GM18526 (cell line): ENCODE data around the gene LDHAL6B.

Experiments
- POLR2A ChIP-seq: IDR thresholded peaks from 3 replicates; pipeline ENCODE4 v1.6.1; 2011; ENCODE audit not compliant: insufficient read length; ENCODE audit errors: extremely low read depth

LDHAL6B gene

DNA sequence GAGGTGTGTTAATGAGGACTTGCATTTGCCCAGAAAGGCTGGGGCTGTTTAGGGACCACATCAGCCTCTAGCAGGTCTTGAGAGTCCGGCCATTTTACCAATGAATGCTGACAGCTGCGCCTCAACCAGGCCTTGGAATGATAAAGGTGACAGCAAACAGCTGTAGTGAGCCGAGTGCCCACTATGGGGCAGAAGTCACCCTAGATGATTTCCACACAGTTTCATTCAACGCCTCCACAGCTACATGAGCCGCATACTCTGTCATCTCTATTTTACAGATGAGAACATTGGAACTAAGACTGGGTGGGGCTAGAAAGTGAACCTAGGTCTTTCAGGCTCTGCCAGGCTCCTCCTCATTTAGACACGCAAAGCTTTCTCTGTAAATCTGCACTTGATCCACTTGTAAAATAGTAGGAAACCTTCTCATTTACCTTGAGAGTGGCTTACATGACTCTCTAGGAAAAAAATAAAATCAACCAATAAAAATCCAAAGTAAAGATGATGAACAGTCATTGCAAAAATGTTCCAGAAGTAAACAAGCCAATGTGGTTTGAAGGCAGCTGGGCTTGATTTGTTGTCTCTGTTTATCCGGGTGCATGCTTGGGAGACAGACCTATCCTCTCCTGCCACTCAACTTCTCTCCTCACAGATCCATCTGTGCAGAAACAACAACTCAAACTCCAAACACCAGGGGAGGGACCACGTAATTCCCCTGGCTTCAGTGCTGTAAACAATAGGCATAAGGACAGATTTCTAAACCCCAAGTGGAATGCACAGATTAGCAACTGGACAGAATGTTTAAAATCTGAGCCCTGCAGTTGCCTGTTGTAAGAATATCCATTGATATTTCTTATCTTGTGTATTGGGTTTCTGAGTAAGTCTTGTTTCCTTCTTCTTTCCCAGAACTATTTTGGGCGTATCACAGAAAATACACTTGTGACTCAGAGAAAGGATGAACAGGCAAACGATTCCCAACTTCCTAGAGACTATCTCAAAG lies 31.5 kb upstream of the LDHAL6B start:
- no peak for TF ChIP-seq POLR2A

- no peak for TF ChIP-seq POLR2A
These were observed 29.9 kb upstream of the LDHAL6B start for GRCh38 chr15:59176653-59177316.

GRCh38 chr15:59177317-59177660 lies 29.4 kb upstream of the LDHAL6B start:
- TF ChIP-seq POLR2A, result no peak

DNA sequence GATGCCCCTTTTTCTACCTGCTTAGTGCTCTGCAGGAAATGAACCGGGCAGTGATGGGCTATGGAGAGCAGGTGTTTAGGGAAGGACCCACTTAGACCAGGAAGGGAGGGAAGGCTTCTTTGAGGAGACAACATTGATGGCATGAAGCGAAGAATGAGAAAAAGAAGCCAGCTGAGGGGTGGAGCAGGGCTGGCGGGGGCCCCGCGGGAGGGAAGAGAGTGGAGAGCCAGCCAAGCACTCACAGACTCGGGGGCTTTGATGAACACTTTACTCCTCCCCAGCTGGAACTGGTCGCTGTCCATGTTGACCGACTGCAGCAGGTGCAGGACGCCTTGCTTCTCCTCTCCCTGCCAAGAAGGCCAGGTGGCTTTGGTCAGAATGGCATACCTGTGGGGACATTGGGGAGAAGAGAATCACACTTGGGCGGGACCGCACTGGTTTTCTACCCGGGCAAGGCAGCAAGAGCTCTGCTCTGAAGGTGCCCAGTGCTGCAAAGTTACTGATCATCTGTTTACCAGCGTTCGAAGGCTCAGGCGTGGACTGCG lies 28.4 kb upstream of the LDHAL6B start:
- no peak for TF ChIP-seq POLR2A

DNA sequence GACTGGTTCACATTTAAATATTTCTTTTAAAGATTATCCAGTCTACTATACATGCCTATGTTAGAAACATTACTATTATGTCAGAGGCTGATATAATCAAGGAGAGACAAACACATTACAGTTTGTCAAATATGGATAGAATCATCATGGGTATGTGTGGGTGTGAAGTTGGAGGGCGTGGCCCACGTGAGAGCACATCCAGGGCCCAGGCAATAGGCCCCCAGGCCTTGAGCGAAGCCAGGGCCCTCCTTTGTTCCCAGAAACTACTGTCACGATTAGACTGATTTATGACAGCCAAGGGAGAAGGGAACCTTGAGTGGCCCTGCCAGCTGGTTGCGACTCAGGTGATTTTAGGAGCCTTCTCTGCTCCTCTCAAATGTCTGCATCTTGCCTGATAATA lies 26.9 kb upstream of the LDHAL6B start:
- no peak for TF ChIP-seq POLR2A

DNA sequence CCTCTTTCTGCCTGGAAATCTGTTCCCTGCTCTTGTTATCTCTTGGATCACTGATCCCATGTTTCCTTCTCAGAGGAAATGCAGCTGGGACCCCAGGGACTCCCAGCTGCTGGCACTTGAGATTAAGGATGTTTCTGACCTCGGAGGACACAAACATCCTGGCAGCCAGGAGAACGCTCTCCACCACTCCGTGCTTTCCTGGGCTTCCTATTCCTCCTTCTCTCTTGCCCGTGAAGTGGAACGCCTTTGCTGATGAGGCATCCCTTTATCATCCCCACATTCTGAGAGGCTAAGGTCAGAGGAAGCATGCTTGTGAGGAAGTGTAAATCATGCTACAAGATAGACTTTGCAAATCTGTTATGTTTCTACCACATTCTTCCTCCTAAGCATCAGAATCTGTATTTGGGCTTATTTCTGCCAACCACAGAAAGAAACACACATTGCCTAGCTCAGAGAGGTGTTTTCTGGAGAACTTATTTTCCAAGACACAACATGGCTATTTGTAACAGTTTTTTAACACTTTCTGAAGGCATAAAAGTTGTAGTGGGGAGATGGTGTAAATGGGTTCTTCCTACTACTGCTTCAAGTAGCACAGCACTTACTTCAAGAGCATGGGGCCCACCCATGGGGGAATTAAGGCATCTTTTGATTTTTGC lies 25.6 kb upstream of the LDHAL6B start:
- TF ChIP-seq POLR2A, result no peak

GRCh38 chr15:59185725-59186124 lies 20.9 kb upstream of the LDHAL6B start:
- TF ChIP-seq POLR2A, result no peak

DNA sequence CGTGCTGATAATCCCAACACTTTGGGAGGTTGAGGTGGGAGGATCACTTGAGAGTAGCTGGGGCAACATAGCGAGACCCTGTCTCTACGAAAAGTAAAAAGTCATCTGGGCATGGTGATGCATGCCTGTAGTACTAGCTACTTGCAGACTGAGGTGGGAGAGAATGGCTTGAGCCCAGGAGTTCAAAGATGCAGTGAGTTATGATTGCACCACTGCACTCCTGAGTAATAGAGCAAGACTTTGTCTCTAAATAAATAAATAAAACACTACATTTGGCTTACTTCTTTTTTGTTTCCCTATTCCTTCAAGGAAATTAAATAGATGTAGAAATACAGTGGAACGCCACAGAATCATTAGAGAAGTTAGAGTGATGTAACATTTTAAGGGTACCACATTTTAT lies 20.1 kb upstream of the LDHAL6B start:
- TF ChIP-seq POLR2A, result no peak

DNA sequence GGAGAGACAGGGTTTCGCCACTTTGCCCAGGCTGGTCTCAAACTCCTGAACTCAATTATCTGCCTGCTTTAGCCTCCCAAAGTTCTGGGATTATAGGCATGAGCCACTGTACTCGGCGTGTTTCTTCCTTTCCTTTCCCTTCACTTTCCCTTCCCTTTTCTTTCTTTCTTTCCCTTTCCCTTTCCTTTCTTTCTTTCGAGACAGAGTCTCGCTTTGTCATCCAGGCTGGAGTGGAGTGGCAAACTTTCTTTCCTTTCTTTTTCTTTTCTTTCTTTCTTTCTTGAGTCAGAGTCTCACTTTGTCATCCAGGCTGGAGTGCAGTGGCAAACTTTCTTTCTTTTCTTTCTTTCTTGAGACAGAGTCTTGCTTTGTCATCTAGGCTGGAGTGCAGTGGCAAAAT lies 17.4 kb upstream of the LDHAL6B start:
- no peak for TF ChIP-seq POLR2A

DNA sequence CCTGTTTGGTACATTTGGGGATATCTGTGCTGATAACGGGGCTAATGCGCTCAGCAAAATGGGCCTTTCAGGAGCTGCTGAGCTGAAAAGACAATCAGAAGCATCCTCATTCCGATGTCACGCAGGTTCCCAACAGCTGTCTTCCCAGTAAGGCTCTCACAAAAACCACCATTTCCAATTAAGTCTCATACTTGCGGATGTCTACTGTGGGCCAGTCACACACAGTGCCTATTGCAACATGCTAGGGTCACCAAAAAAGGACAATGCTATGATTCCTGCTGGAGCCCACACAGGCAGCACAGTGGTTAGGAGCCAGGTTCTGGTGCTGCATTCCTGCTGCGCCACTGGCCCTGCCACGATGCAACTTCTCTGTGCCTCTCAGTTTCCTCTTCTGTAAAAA lies 16.4 kb upstream of the LDHAL6B start:
- TF ChIP-seq POLR2A, result no peak

GRCh38 chr15:59191855-59192237 lies 14.8 kb upstream of the LDHAL6B start:
- no peak for TF ChIP-seq POLR2A

DNA sequence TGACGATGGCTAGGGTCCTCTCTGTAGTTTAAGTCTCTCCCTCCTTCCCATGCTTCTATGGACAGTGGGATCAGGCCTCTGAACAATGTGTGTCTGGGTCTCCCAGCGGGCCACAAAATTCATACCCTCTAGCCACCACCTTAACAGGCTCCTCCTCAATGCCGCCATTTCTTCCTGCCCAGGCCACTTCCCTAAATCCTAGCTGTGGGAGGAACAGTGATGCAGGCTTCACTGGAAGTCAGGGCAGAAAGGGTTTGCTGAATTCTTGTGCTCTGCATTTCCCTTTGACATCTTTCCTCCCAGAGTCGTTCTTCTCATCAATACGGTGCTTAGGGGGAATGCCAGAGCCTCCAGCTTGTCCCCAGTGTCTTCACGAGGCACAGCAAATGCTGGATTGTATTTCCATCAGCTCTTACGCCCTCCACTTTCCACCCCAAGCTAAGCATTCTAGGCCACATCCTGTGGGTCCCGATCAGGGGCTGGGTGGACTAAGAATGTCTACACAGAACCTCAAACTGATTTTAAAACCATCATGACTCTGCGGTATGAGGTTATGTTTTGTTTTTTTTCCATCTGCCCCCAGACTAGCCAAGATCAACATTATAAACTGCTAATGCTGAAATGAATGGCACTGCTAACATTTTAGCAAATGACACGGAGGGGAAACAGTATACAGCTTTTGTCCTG lies 11.9 kb upstream of the LDHAL6B start:
- TF ChIP-seq POLR2A, result no peak

GRCh38 chr15:59196416-59196815 lies 10.2 kb upstream of the LDHAL6B start:
- TF ChIP-seq POLR2A, result no peak

DNA sequence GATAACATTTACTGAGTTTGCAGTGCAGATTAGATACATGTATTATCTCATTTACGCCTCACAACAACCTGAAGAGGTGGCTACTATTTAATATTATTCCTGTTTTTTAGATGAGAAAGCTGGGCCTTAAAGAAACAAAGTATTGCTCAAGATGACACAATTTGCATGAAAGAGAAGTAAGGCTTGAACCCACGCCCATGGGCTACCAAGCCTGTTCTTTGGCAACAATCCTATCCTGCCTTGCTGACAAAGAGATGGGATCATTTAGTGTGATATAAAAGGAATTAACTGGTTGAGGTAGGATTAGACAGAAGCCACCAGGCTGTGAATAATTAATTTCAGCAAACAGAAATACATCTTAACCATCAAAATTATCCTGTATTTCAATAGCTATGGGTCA lies 9.2 kb upstream of the LDHAL6B start:
- TF ChIP-seq POLR2A, result no peak
